Liver (tissue), 9 donors: ENCODE data around the gene PPP2R3B. TPM values are rescaled to one million over a fixed set of nuclear protein-coding genes. Genes with fewer than 3 reads are reported as not detected.

Experiments used
- DNase-seq: peaks from one replicate; pipeline ENCODE4 v3.0.0-alpha.2; 2017; ENCODE audit warnings: low spot score
- H3K27ac ChIP-seq, 2 donors: one replicate each; pipeline ENCODE4 v1.7.0; 2013; ENCODE audit warnings: inconsistent platforms in 2 of 2, low read length in 2 of 2, control low read depth in 1 of 2, low read depth in 1 of 2, mild to moderate bottlenecking in 1 of 2
- H3K27me3 ChIP-seq, 4 donors: one replicate each; pipeline versions ENCODE4 v1.6.1 to v1.7.0; 2013; ENCODE audit warnings: low read length in 3 of 4, inconsistent platforms in 1 of 4, mild to moderate bottlenecking in 1 of 4, moderate library complexity in 1 of 4; ENCODE audit not compliant: control insufficient read depth in 4 of 4, insufficient read depth in 4 of 4
- H3K36me3 ChIP-seq, 4 donors: one replicate each; pipeline versions ENCODE4 v1.6.1 to v1.7.0; 2013; ENCODE audit warnings: low read length in 3 of 4, mild to moderate bottlenecking in 3 of 4, low read depth in 1 of 4, moderate library complexity in 1 of 4; ENCODE audit not compliant: control insufficient read depth in 4 of 4, insufficient read depth in 3 of 4
- H3K4me1 ChIP-seq, 4 donors: one replicate each; pipeline versions ENCODE4 v1.6.1 to v1.7.0; 2013; ENCODE audit warnings: low read length in 3 of 4, mild to moderate bottlenecking in 3 of 4, moderate library complexity in 1 of 4; ENCODE audit not compliant: control insufficient read depth in 4 of 4, insufficient read depth in 4 of 4
- H3K4me3 ChIP-seq, 3 donors: one replicate each; pipeline versions ENCODE4 v1.6.1 to v1.7.0; 2013; ENCODE audit warnings: low read length in 3 of 3, control low read depth in 1 of 3, low read depth in 1 of 3, mild to moderate bottlenecking in 1 of 3
- H3K9ac ChIP-seq, 2 donors: one replicate each; pipeline ENCODE4 v1.7.0; 2013; ENCODE audit warnings: low read length in 2 of 2, mild to moderate bottlenecking in 2 of 2, moderate library complexity in 2 of 2, control low read depth in 1 of 2, low read depth in 1 of 2
- H3K9me3 ChIP-seq, 4 donors: one replicate each; pipeline versions ENCODE4 v1.6.1 to v1.7.0; 2013; ENCODE audit warnings: low read length in 3 of 4; ENCODE audit not compliant: control insufficient read depth in 4 of 4
- FOXA1 ChIP-seq: IDR thresholded peaks from 2 replicates; pipeline ENCODE4 v1.6.1; 2016; ENCODE audit warnings: antibody characterized with exemption
- FOXA2 ChIP-seq: IDR thresholded peaks from 2 replicates; pipeline ENCODE4 v1.6.1; 2016; ENCODE audit warnings: antibody characterized with exemption
- GABPA ChIP-seq, 2 donors: IDR thresholded peaks in 1 of 2; conservative IDR thresholded peaks in 1 of 2; 2 replicates each; pipeline ENCODE4 v1.6.1; 2016; ENCODE audit warnings: antibody characterized with exemption in 2 of 2, mild to moderate bottlenecking in 1 of 2, moderate library complexity in 1 of 2
- HNF4A ChIP-seq, 2 donors: conservative IDR thresholded peaks; 2 replicates each; pipeline ENCODE4 v1.6.1; 2016; ENCODE audit warnings: antibody characterized with exemption in 2 of 2, mild to moderate bottlenecking in 2 of 2
- HNF4G ChIP-seq: IDR thresholded peaks from 2 replicates; pipeline ENCODE4 v1.6.1; 2016; ENCODE audit warnings: antibody characterized with exemption
- JUND ChIP-seq, 2 donors: IDR thresholded peaks; 2 replicates each; pipeline ENCODE4 v1.6.1; 2016; ENCODE audit warnings: antibody characterized with exemption in 2 of 2
- NR2F2 ChIP-seq: IDR thresholded peaks from 2 replicates; pipeline ENCODE4 v1.6.1; 2016; ENCODE audit warnings: antibody characterized with exemption
- RAD21 ChIP-seq, 2 donors: IDR thresholded peaks; 2 replicates each; pipeline ENCODE4 v1.6.1; 2016; ENCODE audit warnings: antibody characterized with exemption in 2 of 2, mild to moderate bottlenecking in 2 of 2
- RXRA ChIP-seq, 2 donors: IDR thresholded peaks; 2 replicates each; pipeline ENCODE4 v1.6.1; 2017 to 2018; ENCODE audit warnings: antibody characterized with exemption in 2 of 2, mild to moderate bottlenecking in 1 of 2
- SP1 ChIP-seq: IDR thresholded peaks from 2 replicates; pipeline ENCODE4 v1.6.1; 2018; ENCODE audit warnings: antibody characterized with exemption, mild to moderate bottlenecking
- TAF1 ChIP-seq: conservative IDR thresholded peaks from 2 replicates; pipeline ENCODE4 v1.6.1; 2016; ENCODE audit warnings: antibody characterized with exemption, mild to moderate bottlenecking
- YY1 ChIP-seq: IDR thresholded peaks from 2 replicates; pipeline ENCODE4 v1.6.1; 2016; ENCODE audit warnings: antibody characterized with exemption, mild to moderate bottlenecking
- WGBS: extraction: QIAGEN DNeasy Blood & Tissue Kit; methylation state at CpG from one replicate; pipeline ENCODE4 v1.1.7; 2013; 5-methylcytosine and 5-hydroxymethylcytosine counted together
- polyA plus RNA-seq, 2 donors: library from polyadenylated mRNA; stranded (reverse) in 1 of 2; unstranded in 1 of 2; fragments of 200-250 nt in 1 of 2; fragments of >200 nt in 1 of 2; fragmentation: Nextera tagmentation in 1 of 2; extraction: Ambion mirVana in 1 of 2; gene quantifications; one replicate each; pipeline versions ENCODE4 v1.2.1 to v1.2.3, GENCODE V29; 2013 to 2015
- total RNA-seq, 2 donors: library from RNA; depleted of rRNA; stranded (reverse); fragments of >200 nt; gene quantifications; one replicate each; pipeline ENCODE4 v1.2.3, GENCODE V29; 2014
- TF ChIP-seq, protein P1 (sequence below): IDR thresholded peaks from 2 replicates; pipeline ENCODE4 v1.6.1; 2016; ENCODE audit warnings: antibody characterized with exemption, mild to moderate bottlenecking
- TF ChIP-seq, protein P2 (sequence below): IDR thresholded peaks from 2 replicates; pipeline ENCODE4 v1.6.1; 2016; ENCODE audit warnings: antibody characterized with exemption
- TF ChIP-seq, protein P3 (sequence below): IDR thresholded peaks from 2 replicates; pipeline ENCODE4 v1.6.1; 2016; ENCODE audit warnings: antibody characterized with exemption
- TF ChIP-seq, protein P4 (sequence below): IDR thresholded peaks from 2 replicates; pipeline ENCODE4 v1.6.1; 2016; ENCODE audit warnings: antibody characterized with exemption
- donor health status: healthy.
- donor health status: healthy.
- donor health status: healthy.
- donor health status: healthy.
- donor health status: healthy.

PPP2R3B gene
- total and polyA plus RNA-seq, 4 donors, result 1.2 to 8.2 (median 4.3) TPM

DNA sequence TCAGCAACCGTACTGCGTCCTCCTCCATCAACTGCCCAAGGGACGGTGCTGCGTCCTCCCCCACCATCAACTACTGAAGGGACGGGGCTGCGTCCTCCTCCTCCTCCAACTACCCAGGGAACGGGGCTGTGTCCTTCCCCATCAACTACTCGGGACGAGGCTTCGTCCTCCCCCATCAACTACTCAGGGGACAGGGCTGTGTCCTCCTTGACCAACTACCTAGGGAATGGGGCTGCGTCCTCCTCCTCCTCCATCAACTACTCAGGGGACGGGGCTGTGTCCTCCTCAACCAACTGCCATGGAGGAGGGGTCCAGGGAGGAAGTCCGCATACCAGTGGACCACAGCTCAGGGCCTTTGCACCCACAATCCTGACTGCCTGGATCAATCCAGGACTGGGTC is 24.4 kb downstream of the PPP2R3B start:
- Histone ChIP-seq H3K36me3 (peaks cover 0 to 14% (median 3%) of the 10 kb centered on the region in 4 donors), H3K4me3 (no peak overlapping the region), H3K9ac (no peak overlapping the region), H3K9me3 (peaks cover 0 to 6% (median 1%) of the 10 kb centered on the region in 4 donors), H3K27me3 (no peaks in the 10 kb centered on the region), H3K27ac (no peak overlapping the region), H3K4me1 (no peaks in the 10 kb centered on the region)
- 98% methylated on average over 13 of the region's 13 CpGs for WGBS
- no peak for TF ChIP-seq HNF4A (conservative IDR thresholded peaks at IDR 0.05)
- TF ChIP-seq YY1, result no peak
- TF ChIP-seq GABPA (IDR thresholded peaks at IDR 0.05 in 1 of 2, conservative IDR thresholded peaks at IDR 0.05 in 1 of 2), result no peak
- TF ChIP-seq, protein P1, sequence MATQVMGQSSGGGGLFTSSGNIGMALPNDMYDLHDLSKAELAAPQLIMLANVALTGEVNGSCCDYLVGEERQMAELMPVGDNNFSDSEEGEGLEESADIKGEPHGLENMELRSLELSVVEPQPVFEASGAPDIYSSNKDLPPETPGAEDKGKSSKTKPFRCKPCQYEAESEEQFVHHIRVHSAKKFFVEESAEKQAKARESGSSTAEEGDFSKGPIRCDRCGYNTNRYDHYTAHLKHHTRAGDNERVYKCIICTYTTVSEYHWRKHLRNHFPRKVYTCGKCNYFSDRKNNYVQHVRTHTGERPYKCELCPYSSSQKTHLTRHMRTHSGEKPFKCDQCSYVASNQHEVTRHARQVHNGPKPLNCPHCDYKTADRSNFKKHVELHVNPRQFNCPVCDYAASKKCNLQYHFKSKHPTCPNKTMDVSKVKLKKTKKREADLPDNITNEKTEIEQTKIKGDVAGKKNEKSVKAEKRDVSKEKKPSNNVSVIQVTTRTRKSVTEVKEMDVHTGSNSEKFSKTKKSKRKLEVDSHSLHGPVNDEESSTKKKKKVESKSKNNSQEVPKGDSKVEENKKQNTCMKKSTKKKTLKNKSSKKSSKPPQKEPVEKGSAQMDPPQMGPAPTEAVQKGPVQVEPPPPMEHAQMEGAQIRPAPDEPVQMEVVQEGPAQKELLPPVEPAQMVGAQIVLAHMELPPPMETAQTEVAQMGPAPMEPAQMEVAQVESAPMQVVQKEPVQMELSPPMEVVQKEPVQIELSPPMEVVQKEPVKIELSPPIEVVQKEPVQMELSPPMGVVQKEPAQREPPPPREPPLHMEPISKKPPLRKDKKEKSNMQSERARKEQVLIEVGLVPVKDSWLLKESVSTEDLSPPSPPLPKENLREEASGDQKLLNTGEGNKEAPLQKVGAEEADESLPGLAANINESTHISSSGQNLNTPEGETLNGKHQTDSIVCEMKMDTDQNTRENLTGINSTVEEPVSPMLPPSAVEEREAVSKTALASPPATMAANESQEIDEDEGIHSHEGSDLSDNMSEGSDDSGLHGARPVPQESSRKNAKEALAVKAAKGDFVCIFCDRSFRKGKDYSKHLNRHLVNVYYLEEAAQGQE, result no peak
- no peak for TF ChIP-seq FOXA1
- TF ChIP-seq JUND (IDR thresholded peaks at IDR 0.05), result no peak
- TF ChIP-seq SP1, result no peak
- TF ChIP-seq RAD21 (IDR thresholded peaks at IDR 0.05), result no peak
- DNase-seq, result no peak

DNA sequence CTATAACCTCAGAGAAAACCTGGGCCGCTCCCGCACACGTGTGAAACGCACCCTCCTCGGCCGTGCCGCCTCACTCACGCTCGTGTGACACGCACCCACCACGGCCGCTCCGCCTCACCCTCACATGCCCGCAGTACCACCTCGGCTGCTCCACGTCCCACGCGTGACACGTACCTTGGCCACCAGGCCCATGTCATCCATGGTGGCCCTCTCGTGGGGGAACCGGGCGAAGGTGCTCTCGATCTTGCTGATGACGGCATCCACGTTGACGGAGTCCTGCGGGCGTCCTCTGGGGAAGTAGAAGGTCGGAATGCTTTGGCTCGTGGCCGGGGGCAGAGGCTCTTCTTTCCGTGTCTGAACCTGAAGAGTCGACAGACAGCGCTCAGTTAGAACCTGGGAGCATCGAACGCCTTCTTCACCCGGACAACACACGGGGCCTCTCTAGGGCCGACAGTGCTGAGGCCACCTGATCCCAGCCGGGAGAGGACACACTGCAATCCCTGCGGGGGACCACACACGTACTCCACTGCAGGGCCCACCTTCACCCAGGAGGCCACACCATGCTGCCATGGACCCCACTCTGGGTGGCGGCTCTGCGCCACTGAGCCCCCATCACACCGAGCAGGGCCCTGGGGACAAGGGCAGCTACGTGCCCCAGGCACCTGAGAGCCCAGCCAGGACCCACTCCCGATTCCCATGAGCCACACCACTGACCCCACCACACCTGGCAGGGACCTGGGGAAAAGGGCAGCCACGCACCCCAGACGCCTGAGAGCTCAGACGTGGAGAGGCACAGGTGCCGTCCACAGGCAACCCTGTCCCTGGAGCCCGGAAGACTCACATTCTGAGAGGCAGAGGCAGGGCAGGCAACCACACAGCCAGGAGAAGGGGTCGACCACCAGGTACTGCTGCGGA is 25.2 kb downstream of the PPP2R3B start:
- Histone ChIP-seq H3K9me3 (peaks cover 0 to 6% (median 1%) of the 10 kb centered on the region in 4 donors), H3K9ac (no peak overlapping the region), H3K4me3 (peak overlapping the region in 1 of 3 donors; percentile 11), H3K4me1 (no peaks in the 10 kb centered on the region), H3K36me3 (peaks cover 0 to 14% (median 3%) of the 10 kb centered on the region in 4 donors), H3K27me3 (no peaks in the 10 kb centered on the region), H3K27ac (no peak overlapping the region)
- TF ChIP-seq JUND (IDR thresholded peaks at IDR 0.05), result no peak
- TF ChIP-seq RXRA (IDR thresholded peaks at IDR 0.05), result no peak
- no peak for TF ChIP-seq SP1
- TF ChIP-seq, protein P2, sequence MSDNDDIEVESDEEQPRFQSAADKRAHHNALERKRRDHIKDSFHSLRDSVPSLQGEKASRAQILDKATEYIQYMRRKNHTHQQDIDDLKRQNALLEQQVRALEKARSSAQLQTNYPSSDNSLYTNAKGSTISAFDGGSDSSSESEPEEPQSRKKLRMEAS, result no peak
- TF ChIP-seq HNF4G, result no peak
- TF ChIP-seq, protein P3, sequence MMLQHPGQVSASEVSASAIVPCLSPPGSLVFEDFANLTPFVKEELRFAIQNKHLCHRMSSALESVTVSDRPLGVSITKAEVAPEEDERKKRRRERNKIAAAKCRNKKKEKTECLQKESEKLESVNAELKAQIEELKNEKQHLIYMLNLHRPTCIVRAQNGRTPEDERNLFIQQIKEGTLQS, result no peak
- TF ChIP-seq, protein P4, sequence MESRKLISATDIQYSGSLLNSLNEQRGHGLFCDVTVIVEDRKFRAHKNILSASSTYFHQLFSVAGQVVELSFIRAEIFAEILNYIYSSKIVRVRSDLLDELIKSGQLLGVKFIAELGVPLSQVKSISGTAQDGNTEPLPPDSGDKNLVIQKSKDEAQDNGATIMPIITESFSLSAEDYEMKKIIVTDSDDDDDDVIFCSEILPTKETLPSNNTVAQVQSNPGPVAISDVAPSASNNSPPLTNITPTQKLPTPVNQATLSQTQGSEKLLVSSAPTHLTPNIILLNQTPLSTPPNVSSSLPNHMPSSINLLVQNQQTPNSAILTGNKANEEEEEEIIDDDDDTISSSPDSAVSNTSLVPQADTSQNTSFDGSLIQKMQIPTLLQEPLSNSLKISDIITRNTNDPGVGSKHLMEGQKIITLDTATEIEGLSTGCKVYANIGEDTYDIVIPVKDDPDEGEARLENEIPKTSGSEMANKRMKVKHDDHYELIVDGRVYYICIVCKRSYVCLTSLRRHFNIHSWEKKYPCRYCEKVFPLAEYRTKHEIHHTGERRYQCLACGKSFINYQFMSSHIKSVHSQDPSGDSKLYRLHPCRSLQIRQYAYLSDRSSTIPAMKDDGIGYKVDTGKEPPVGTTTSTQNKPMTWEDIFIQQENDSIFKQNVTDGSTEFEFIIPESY, result no peak
- TF ChIP-seq, protein P1, result no peak
- TF ChIP-seq TAF1, result no peak
- no peak for TF ChIP-seq NR2F2
- TF ChIP-seq FOXA2, result no peak
- 98% methylated on average over 54 of the region's 54 CpGs for WGBS
- DNase-seq, result no peak
